ENCODE results near the gene GNA15. TPM values are rescaled to one million over a fixed set of nuclear protein-coding genes. Genes with fewer than 3 reads are reported as not detected.

GNA15 gene
- total RNA-seq, 1 donor from 2014 or later, result not detected

DNA sequence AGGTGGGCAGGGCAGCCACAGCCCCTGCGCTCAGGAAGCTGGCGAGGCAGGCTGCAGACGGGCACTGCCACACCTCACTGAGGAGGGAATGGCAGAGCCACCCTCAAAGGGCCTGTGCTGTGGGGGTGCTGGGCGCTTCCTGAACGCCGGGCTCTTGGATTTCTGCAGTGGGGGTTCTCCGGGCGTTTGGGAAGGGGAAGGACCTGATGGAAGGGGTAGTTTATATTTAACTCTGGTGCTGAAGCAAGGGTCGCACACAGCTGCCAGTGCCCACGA, 31.2 kb upstream of the GNA15 start:
- peaks cover 4% of the 10 kb centered on the region for H3K27me3 Mint-ChIP-seq (ENCODE audit: unreplicated experiment)
- no peak for DNase-seq (ENCODE audit: low spot score)
- H3K4me3 Mint-ChIP-seq (ENCODE audit: unreplicated experiment), result no peak overlapping the region
- H3K9me3 Mint-ChIP-seq (ENCODE audit: unreplicated experiment), result no peaks in the 10 kb centered on the region
- H3K36me3 Mint-ChIP-seq (ENCODE audit: low read depth, unreplicated experiment), result no peaks in the 10 kb centered on the region
- TF ChIP-seq, protein P1, sequence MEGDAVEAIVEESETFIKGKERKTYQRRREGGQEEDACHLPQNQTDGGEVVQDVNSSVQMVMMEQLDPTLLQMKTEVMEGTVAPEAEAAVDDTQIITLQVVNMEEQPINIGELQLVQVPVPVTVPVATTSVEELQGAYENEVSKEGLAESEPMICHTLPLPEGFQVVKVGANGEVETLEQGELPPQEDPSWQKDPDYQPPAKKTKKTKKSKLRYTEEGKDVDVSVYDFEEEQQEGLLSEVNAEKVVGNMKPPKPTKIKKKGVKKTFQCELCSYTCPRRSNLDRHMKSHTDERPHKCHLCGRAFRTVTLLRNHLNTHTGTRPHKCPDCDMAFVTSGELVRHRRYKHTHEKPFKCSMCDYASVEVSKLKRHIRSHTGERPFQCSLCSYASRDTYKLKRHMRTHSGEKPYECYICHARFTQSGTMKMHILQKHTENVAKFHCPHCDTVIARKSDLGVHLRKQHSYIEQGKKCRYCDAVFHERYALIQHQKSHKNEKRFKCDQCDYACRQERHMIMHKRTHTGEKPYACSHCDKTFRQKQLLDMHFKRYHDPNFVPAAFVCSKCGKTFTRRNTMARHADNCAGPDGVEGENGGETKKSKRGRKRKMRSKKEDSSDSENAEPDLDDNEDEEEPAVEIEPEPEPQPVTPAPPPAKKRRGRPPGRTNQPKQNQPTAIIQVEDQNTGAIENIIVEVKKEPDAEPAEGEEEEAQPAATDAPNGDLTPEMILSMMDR (IDR thresholded peaks at IDR 0.05; ENCODE audit: unreplicated experiment), result no peak
- H3K27ac Mint-ChIP-seq (ENCODE audit: unreplicated experiment), result no peak overlapping the region
- H3K4me1 Mint-ChIP-seq (ENCODE audit: unreplicated experiment), result peaks cover 10% of the 10 kb centered on the region

DNA sequence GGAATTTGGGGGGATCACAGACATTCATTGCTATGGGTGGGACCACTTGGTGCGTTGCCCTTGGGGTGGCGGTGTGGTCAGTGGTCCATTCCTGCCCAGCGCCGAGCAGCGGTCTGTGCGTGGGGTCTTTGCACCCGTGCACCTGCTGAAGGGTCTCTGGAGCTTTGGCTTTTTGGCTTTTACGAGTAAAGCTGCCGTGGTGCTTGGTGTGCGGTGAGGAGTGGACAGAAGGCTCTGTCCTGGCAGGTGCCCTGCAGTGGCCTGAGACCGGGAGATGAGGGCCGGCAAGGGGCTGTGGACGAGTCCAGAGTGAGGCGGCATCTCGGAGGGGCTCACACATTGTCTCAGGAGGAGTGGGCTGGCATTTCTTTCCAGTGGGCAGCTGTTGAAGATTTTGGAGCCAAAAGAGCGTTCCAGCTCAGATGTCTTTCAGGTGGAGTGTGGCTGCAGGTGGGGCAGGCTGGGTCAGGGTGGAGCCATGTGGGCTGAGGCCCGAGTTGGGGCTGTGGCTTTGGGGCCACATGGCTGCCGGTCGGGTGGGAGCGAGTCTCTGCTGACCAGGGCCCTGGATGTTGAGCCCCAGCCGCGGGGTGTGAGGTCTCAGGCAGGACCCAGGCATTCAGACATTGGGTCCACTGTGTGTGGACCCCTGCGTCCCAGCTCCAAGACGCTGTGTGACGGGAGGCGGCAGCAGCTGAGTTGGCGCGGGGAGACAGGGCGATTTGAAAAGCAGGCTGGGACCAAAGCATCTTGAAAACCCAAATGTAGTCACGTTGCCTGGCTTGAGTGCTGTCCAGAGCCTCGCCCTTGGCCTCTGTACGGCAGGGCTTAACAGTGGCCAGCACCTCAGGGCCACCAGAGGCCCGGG, 30.0 kb upstream of the GNA15 start:
- Mint-ChIP-seq H3K9me3 (ENCODE audit: unreplicated experiment) (no peaks in the 10 kb centered on the region), H3K27ac (ENCODE audit: unreplicated experiment) (no peak overlapping the region), H3K4me3 (ENCODE audit: unreplicated experiment) (no peak overlapping the region), H3K36me3 (ENCODE audit: low read depth, unreplicated experiment) (no peaks in the 10 kb centered on the region), H3K27me3 (ENCODE audit: unreplicated experiment) (peaks cover 5% of the 10 kb centered on the region), H3K4me1 (ENCODE audit: unreplicated experiment) (peaks cover 10% of the 10 kb centered on the region)
- DNase-seq (ENCODE audit: low spot score), result no peak
- TF ChIP-seq, protein P1 (IDR thresholded peaks at IDR 0.05; ENCODE audit: unreplicated experiment), result no peak

- Mint-ChIP-seq H3K27me3 (ENCODE audit: unreplicated experiment) (peaks cover 12% of the 10 kb centered on the region), H3K4me1 (ENCODE audit: unreplicated experiment) (peaks cover 10% of the 10 kb centered on the region), H3K36me3 (ENCODE audit: low read depth, unreplicated experiment) (peaks cover under 1% of the 10 kb centered on the region), H3K4me3 (ENCODE audit: unreplicated experiment) (no peak overlapping the region), H3K9me3 (ENCODE audit: unreplicated experiment) (no peaks in the 10 kb centered on the region), H3K27ac (ENCODE audit: unreplicated experiment) (no peak overlapping the region)
- no peak for DNase-seq (ENCODE audit: low spot score)
- TF ChIP-seq, protein P1 (IDR thresholded peaks at IDR 0.05; ENCODE audit: unreplicated experiment), result no peak
These were observed 29.2 kb upstream of the GNA15 start for GRCh38 chr19:3106509-3107141.

GRCh38 chr19:3107658-3108057, 28.2 kb upstream of the GNA15 start:
- H3K27ac Mint-ChIP-seq (ENCODE audit: unreplicated experiment), result peak overlapping the region; percentile 30

More at GRCh38 chr19:3107658-3108057, 28.2 kb upstream of the GNA15 start:
- H3K36me3 Mint-ChIP-seq (ENCODE audit: low read depth, unreplicated experiment), result peaks cover 3% of the 10 kb centered on the region
- TF ChIP-seq, protein P1 (IDR thresholded peaks at IDR 0.05; ENCODE audit: unreplicated experiment), result no peak
- H3K27me3 Mint-ChIP-seq (ENCODE audit: unreplicated experiment), result peaks cover 15% of the 10 kb centered on the region
- H3K4me1 Mint-ChIP-seq (ENCODE audit: unreplicated experiment), result peaks cover 10% of the 10 kb centered on the region
- H3K9me3 Mint-ChIP-seq (ENCODE audit: unreplicated experiment), result no peaks in the 10 kb centered on the region
- no peak overlapping the region for H3K4me3 Mint-ChIP-seq (ENCODE audit: unreplicated experiment)
- no peak for DNase-seq (ENCODE audit: low spot score)
